Effector CD8-positive, alpha-beta T cell (primary cell): ENCODE results near the gene HDAC10.

ENCODE experiments used
- DNase-seq: peaks from one replicate; lab custom pipeline; 2025; lab: John Stamatoyannopoulos, UW

Gene HDAC10

DNA sequence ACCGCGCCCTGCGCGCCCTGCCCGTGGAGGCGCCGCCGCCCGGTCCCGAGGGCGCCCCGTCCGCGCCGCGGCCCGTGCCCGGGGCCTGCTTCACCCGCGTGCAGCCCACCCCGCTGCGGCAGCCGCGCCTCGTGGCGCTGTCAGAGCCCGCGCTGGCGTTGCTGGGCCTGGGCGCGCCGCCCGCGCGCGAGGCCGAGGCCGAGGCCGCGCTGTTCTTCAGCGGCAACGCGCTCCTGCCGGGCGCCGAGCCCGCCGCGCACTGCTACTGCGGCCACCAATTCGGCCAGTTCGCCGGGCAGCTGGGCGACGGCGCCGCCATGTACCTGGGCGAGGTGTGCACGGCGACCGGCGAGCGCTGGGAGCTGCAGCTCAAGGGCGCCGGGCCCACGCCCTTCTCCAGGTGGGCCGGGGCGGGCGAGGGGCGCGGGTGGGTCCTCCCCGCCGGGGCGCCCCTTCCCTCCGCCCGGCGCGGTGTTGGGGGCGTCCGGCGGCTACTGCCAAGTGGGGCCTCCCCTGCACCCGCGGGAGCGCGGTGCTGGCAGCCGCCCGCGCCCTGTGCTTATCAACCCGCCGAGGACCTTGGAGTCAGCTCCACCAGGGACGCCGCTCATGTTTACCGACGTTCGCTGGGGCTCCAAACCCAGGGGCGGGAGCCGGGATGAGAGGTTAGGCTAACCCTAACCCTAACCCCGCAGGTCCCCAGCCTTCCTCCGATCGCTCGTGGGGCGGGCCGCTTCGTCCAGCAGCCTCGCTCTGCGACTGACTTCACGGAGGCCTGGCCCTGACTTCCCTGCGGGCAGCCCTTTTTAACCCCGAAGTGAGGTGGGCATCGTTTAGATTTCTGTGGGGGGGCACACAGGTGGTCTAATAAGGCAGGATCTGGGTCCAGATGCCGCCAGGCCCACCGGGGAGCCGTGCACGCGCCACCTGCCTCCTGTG lies 49.6 kb downstream of the HDAC10 start:
- DNase-seq: no peak

- DNase-seq: peak; percentile 86
These were observed 50.4 kb downstream of the HDAC10 start, which contains the start of gene SELENOO for GRCh38 chr22:50200461-50201190. Gene SELENOO, plus strand, starts transcription at chr22:50201011. Its CDS starts 26 bp downstream, at chr22:50201037.

GRCh38 chr22:50199829-50200460 lies 51.1 kb downstream of the HDAC10 start:
- DNase-seq: no peak

DNA sequence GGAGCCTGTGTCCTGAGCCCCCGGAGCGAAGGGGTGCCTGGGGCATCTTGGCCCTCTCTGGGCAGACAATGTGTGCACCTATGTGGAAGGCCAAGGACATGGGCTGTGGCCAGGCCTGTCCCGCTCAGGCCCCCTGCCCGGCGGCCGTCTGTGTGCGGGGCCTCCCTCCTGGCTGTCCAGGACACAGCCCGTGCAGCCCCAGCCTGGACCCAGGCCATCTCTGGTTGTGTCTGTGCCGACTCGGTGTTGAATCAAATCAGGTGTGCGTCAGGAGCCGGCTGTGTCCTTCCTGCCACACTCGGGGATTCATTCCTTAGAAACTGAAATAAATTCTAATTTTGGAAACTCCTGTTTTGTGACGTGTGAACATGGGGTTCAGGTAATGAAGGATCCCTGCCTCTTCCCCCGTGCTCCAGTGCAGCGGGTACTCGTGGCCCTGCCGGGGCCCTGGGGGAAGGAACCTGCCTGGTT lies 51.8 kb downstream of the HDAC10 start:
- no peak for DNase-seq

GRCh38 chr22:50198624-50199017 lies 52.4 kb downstream of the HDAC10 start:
- no peak for DNase-seq

- DNase-seq: no peak
These were observed 53.0 kb downstream of the HDAC10 start for GRCh38 chr22:50197856-50198623.

GRCh38 chr22:50197000-50197800 lies 53.9 kb downstream of the HDAC10 start:
- DNase-seq: no peak

DNA sequence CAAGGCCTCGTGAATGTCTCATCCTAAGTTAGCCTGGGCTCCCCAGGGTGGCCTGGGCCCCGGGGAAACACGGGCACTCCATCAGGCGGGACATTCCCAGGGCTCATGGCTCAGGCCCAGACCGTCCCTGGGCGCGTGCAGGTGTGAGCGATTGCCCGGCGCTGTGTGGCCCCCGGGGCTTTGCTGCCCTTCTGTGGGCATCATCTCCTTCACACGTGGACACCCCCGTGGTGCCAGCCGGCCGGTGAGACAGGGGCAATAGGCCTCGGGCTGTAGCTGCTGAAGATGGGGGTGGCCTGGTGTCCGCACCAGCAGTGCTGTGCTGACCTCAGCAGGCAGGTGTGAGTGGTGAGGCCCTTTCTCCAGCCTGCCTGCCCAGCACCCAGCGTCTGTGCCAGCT lies 54.8 kb downstream of the HDAC10 start:
- no peak for DNase-seq
